T-cell (primary cell): ENCODE data around the gene ZNF570. TPM values are rescaled to one million over a fixed set of nuclear protein-coding genes. Genes with fewer than 3 reads are reported as not detected.
A peak's percentile ranks its signal among the peaks of the same experiment; 100 is the strongest.

ENCODE experiments used
- ATAC-seq, 4 experiments: fragments of 200-7000 bp in 3 of 4; fragments of 150-1000 bp in 1 of 4; cut with Tn5 transposase; replicated peaks in 1 of 4; 1 replicate in 3 of 4; 2 replicates in 1 of 4; pipeline ENCODE4 v1.10.0; 2021; ENCODE audit warnings: moderate library complexity in 3 of 4, mild to moderate bottlenecking in 2 of 4, moderate number of reproducible peaks in 1 of 4
- CTCF ChIA-PET, 2 donors: fragments of 300-600 bp; sonication (Branson Sonifier 250); formaldehyde crosslinking; loops; one replicate each; lab custom pipeline; 2022; ENCODE audit warnings: antibody characterized with exemption in 2 of 2; lab: Charles Lee
- POLR2A ChIA-PET, 2 donors: fragments of 300-600 bp; sonication (Branson Sonifier 250); formaldehyde crosslinking; loops; one replicate each; lab custom pipeline; 2022; ENCODE audit warnings: antibody characterized with exemption in 2 of 2; lab: Charles Lee
- DNase-seq, 35 experiments: peaks; one replicate each; pipeline versions ENCODE4 v3.0.0 to v3.0.0-alpha.2; 2013 to 2023
- H3K27ac ChIP-seq: one replicate; pipeline ENCODE4 v1.5.1; 2013; ENCODE audit warnings: low read length
- H3K27me3 ChIP-seq, 2 experiments: replicated peaks in 1 of 2; 1 replicate in 1 of 2; 2 replicates in 1 of 2; pipeline versions ENCODE4 v1.6.1 to v1.7.0; 2013; ENCODE audit warnings: low read length in 1 of 2, mixed read lengths in 1 of 2; ENCODE audit not compliant: control insufficient read depth in 2 of 2, insufficient read depth in 2 of 2; ENCODE audit errors: extremely low read depth in 1 of 2
- H3K36me3 ChIP-seq, 2 donors: 1 replicate in 1 of 2; 2 replicates in 1 of 2; pipeline versions ENCODE4 v1.6.1 to v1.7.0; 2013; ENCODE audit warnings: low read length in 1 of 2; ENCODE audit not compliant: control insufficient read depth in 2 of 2, insufficient read depth in 1 of 2; ENCODE audit errors: extremely low read depth in 1 of 2
- H3K4me1 ChIP-seq, 2 experiments: 1 replicate in 1 of 2; 2 replicates in 1 of 2; pipeline versions ENCODE4 v1.6.1 to v1.7.0; 2013; ENCODE audit warnings: low read length in 2 of 2, mixed read lengths in 1 of 2; ENCODE audit not compliant: insufficient read depth in 2 of 2, control insufficient read depth in 1 of 2; ENCODE audit errors: extremely low read depth in 1 of 2
- H3K4me3 ChIP-seq, 2 donors: 1 replicate in 1 of 2; 2 replicates in 1 of 2; pipeline versions ENCODE4 v1.5.1 to v1.7.0; 2013; ENCODE audit warnings: mild to moderate bottlenecking in 2 of 2, low read length in 1 of 2, moderate library complexity in 1 of 2; ENCODE audit not compliant: control insufficient read depth in 1 of 2; ENCODE audit errors: extremely low read depth in 1 of 2
- H3K9me3 ChIP-seq: 2 replicates; pipeline ENCODE4 v1.7.0; 2013
- H3K27ac Mint-ChIP-seq, 2 donors: one replicate each; pipeline ENCODE4 v1.8.0; 2020 to 2021; ENCODE audit warnings: mild to moderate bottlenecking in 2 of 2, mixed read lengths in 2 of 2
- H3K27me3 Mint-ChIP-seq, 2 donors: one replicate each; pipeline ENCODE4 v1.8.0; 2021 to 2022; ENCODE audit warnings: mixed read lengths in 2 of 2
- H3K36me3 Mint-ChIP-seq: one replicate; pipeline ENCODE4 v1.8.0; 2021; ENCODE audit warnings: mixed read lengths
- H3K4me1 Mint-ChIP-seq, 3 donors: one replicate each; pipeline ENCODE4 v1.8.0; 2020 to 2022; ENCODE audit warnings: mixed read lengths in 3 of 3, mild to moderate bottlenecking in 1 of 3
- H3K4me3 Mint-ChIP-seq, 3 donors: one replicate each; pipeline ENCODE4 v1.8.0; 2020 to 2022; ENCODE audit warnings: mild to moderate bottlenecking in 3 of 3, mixed read lengths in 3 of 3, moderate library complexity in 3 of 3
- H3K9me3 Mint-ChIP-seq, 3 donors: one replicate each; pipeline ENCODE4 v1.8.0; 2020 to 2022; ENCODE audit warnings: mixed read lengths in 3 of 3
- WGBS: methylation state at CpG from one replicate; pipeline ENCODE4 v1.1.5; 2013; ENCODE audit warnings: missing lambda C conversion rate; ENCODE audit not compliant: insufficient coverage; 5-methylcytosine and 5-hydroxymethylcytosine counted together
- total RNA-seq, 35 experiments: library from RNA in 6 of 35; stranded (reverse) in 6 of 35; fragments of 120-200 nt in 1 of 35; gene quantifications; one replicate each; pipeline versions ENCODE4 v1.2.1 to v1.2.4 and lab custom pipeline; 2013 to 2026

ZNF570 gene
- total RNA-seq, 5 donors from 2014 or later (not counting 1 experiment from before 2014, with no cell fraction given): 8.6 to 14.6 (median 12.5) TPM

DNA sequence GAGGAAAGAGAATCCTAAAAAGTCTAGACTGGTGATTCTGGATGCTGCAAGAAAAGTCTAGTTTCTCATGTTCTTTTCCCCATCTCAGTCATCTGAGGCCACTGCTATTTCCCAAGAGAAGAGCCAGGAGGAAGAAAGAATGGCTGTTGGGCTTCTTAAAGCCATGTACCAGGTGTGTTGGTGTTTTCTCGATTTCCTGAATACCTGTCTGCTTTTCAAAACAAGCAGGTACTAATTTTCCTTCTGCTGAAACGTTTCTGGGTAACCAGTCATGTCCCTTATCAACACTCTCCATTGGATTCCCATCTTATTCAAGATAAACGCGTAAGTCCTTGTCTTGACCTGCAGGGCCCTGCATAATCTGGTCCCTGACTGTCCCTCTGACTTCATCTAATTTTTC is 1.1 kb downstream of the ZNF570 start:
- Mint-ChIP-seq H3K36me3 (peaks cover 10% of the 10 kb centered on the region), H3K9me3 (peaks cover 6 to 7% (median 7%) of the 10 kb centered on the region in 3 donors), H3K4me1 (peaks cover 36 to 38% (median 38%) of the 10 kb centered on the region in 3 donors), H3K27me3 (no peaks in the 10 kb centered on the region), H3K27ac (peak overlapping the region; percentile 95 to 98), H3K4me3 (peak overlapping the region in 2 of 3 donors; percentile 96 to 98)
- DNase-seq (peak in 1 of 35 experiments; percentile 1), ATAC-seq (no peak)
- ChIA-PET POLR2A (interaction anchor here in 1 of 2 donors (0.6 kb wide), 1 partner anchor 8 kb away, joined by 3 read pairs; no protein-coding TSS in a partner anchor), CTCF (interaction anchor here in 1 of 2 donors (0.6 kb wide), 4 partner anchors 10 to 309 kb away, joined by 3 to 4 read pairs (median 4); partner anchors contain the start of gene ZNF573)
- 93% methylated on average over 3 of the region's 4 CpGs for WGBS
- Histone ChIP-seq H3K27ac (peak overlapping the region; percentile 93), H3K9me3 (no peaks in the 10 kb centered on the region), H3K4me1 (peaks cover 13 to 34% of the 10 kb centered on the region in 2 experiments), H3K4me3 (no peak overlapping the region), H3K27me3 (no peaks in the 10 kb centered on the region), H3K36me3 (peaks cover 3 to 17% of the 10 kb centered on the region in 2 donors)

DNA sequence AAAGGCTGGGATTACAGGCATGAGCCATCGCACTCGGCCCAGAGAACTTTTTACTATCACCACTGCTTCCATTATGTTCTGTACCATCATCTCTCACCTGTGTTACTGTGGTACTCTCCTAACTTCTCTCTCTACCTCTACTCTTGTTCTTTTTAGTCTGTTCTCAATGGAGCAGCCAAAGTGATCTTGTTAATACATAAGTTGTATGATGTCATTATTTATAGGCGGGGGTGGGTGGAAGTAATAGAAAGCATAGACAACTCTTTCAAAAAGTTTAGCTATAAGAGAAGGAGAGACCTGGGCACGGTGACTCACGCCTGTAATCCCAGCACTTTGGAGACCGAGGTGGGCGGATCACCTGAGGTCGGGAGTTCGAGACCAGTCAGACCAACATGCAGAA is 3.0 kb downstream of the ZNF570 start:
- Histone ChIP-seq H3K9me3 (peaks cover 6% of the 10 kb centered on the region), H3K27ac (no peak overlapping the region), H3K4me3 (no peak overlapping the region), H3K4me1 (peaks cover 9 to 27% of the 10 kb centered on the region in 2 experiments), H3K36me3 (peaks cover 10 to 36% of the 10 kb centered on the region in 2 donors), H3K27me3 (no peaks in the 10 kb centered on the region)
- peaks cover 27 to 28% (median 28%) of the 10 kb centered on the region in 3 donors for H3K4me1 Mint-ChIP-seq
- ChIA-PET CTCF (no interaction called here), POLR2A (no interaction called here)
- H3K36me3 Mint-ChIP-seq: peaks cover 14% of the 10 kb centered on the region
- H3K27ac Mint-ChIP-seq: no peak overlapping the region
- DNase-seq (no peak), ATAC-seq (no peak)
- 100% methylated on average over 2 of the region's 9 CpGs for WGBS
- no peaks in the 10 kb centered on the region for H3K27me3 Mint-ChIP-seq
- peaks cover 13 to 23% (median 20%) of the 10 kb centered on the region in 3 donors for H3K9me3 Mint-ChIP-seq
- no peak overlapping the region for H3K4me3 Mint-ChIP-seq

DNA sequence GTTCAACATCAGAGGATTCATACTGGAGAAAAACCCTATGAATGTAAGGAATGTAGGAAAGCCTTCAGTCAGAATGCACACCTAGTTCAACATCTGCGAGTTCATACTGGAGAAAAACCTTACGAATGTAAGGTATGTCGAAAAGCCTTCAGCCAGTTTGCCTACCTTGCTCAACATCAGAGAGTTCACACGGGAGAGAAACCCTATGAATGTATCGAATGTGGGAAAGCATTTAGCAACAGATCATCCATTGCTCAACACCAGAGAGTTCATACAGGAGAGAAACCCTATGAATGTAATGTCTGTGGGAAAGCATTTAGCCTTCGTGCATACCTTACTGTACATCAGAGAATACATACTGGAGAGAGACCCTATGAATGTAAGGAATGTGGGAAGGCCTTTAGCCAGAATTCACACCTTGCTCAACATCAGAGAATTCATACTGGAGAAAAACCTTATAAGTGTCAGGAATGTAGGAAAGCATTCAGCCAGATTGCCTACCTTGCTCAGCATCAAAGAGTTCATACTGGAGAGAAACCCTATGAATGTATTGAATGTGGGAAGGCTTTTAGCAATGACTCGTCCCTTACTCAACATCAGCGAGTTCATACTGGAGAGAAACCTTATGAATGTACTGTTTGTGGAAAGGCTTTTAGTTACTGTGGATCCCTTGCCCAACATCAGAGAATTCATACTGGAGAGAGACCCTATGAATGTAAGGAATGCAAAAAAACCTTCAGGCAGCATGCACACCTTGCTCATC is 15.4 kb downstream of the ZNF570 start:
- WGBS: 100% methylated on average over 2 of the region's 8 CpGs

DNA sequence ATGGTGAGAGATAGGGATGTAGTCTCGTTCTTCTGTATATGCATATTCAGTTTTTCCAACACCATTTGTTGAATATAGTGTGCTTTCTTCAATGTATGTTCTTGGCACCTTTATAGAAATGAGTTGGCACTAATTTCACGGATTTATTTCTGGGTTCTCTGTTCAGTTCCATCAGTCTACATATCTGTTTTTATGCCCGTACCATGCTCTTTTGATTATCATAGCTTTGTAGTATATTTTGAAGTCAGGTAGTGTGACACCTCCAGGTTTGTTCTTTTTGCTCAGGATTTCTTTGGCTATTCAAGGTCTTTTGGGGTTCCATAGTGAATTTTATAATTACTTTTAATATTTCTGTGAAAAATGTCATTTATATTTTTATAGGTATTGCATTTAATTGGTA is 23.1 kb downstream of the ZNF570 start:
- Mint-ChIP-seq H3K27ac (no peak overlapping the region), H3K27me3 (no peaks in the 10 kb centered on the region), H3K4me1 (no peaks in the 10 kb centered on the region), H3K36me3 (peaks cover 23% of the 10 kb centered on the region), H3K9me3 (peaks cover 22 to 51% (median 40%) of the 10 kb centered on the region in 3 donors), H3K4me3 (no peak overlapping the region)
- no peak for DNase-seq
- Histone ChIP-seq H3K36me3 (no peaks in the 10 kb centered on the region), H3K27me3 (no peaks in the 10 kb centered on the region), H3K27ac (no peak overlapping the region), H3K4me1 (no peaks in the 10 kb centered on the region), H3K9me3 (peaks cover 15% of the 10 kb centered on the region), H3K4me3 (no peak overlapping the region)
- CTCF ChIA-PET: no interaction called here
- WGBS: no CpG with 5 or more reads among the region's 3 CpGs
- POLR2A ChIA-PET: no interaction called here
- no peak for ATAC-seq

More for the DNA sequence above, 15.4 kb downstream of the ZNF570 start:
- H3K27ac Mint-ChIP-seq: no peak overlapping the region
- peaks cover 71% of the 10 kb centered on the region for H3K36me3 Mint-ChIP-seq
- Histone ChIP-seq H3K4me1 (no peaks in the 10 kb centered on the region), H3K27ac (no peak overlapping the region), H3K36me3 (peaks cover 7 to 37% of the 10 kb centered on the region in 2 donors), H3K4me3 (no peak overlapping the region), H3K27me3 (no peaks in the 10 kb centered on the region), H3K9me3 (peaks cover 20% of the 10 kb centered on the region)
- CTCF ChIA-PET: no interaction called here
- no peaks in the 10 kb centered on the region for H3K27me3 Mint-ChIP-seq
- H3K4me3 Mint-ChIP-seq: peak overlapping the region in 1 of 3 donors; percentile 17
- no peaks in the 10 kb centered on the region for H3K4me1 Mint-ChIP-seq
- peaks cover 24 to 65% (median 53%) of the 10 kb centered on the region in 3 donors for H3K9me3 Mint-ChIP-seq
- ATAC-seq (no peak), DNase-seq (no peak)
- POLR2A ChIA-PET: no interaction called here

DNA sequence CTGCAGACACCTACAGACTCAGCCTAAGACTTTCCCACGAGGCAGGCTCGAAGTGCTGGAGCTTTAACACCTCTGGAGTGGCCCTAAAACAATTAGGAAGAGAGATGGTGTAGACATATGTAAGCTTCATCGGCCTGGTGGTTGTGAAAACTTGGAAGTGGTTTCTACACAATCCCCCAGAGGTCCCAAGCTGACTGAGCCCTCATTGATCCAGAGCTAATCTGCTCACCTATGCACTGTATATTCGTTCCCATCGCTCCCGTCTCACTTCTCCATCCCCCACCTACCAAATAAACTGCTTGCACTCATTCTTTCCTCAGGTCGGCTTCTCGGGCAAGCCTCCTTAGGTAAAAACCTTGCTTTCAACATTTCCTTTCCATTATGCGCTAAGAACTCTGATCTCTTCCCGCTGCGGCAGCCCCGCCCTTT is 36.8 kb downstream of the ZNF570 start:
- Mint-ChIP-seq H3K4me3 (no peak overlapping the region), H3K9me3 (peaks cover 15 to 28% (median 25%) of the 10 kb centered on the region in 3 donors), H3K27me3 (no peaks in the 10 kb centered on the region), H3K4me1 (no peaks in the 10 kb centered on the region), H3K36me3 (peaks cover 29% of the 10 kb centered on the region), H3K27ac (no peak overlapping the region)
- 6% methylated on average over 9 of the region's 12 CpGs for WGBS
- ATAC-seq: peak; percentile 2 to 14 (median 8)
- no peaks in the 10 kb centered on the region for H3K27me3 ChIP-seq
- peak overlapping the region; percentile 64 to 90 for H3K4me3 ChIP-seq
- H3K27ac ChIP-seq: peak overlapping the region; percentile 97
- POLR2A ChIA-PET: interaction anchor here in 1 of 2 donors (0.5 to 1.3 kb wide), 3 partner anchors 89 to 531 kb away, joined by 5 to 9 read pairs (median 7); partner anchors contain the start of genes ZNF527, ZNF540 and ZNF571
- H3K4me1 ChIP-seq: peaks cover 3 to 16% of the 10 kb centered on the region in 2 experiments
- no peaks in the 10 kb centered on the region for H3K9me3 ChIP-seq
- peak in 2 of 35 experiments; percentile 0 for DNase-seq
- H3K36me3 ChIP-seq: no peaks in the 10 kb centered on the region
- CTCF ChIA-PET: interaction anchor here in 1 of 2 donors (0.8 to 1.5 kb wide), 4 partner anchors 37 to 543 kb away, joined by 3 to 4 read pairs (median 3); partner anchors contain the start of genes ZNF540, ZNF569, ZNF570 and ZNF571
